K562 (cell line): ENCODE data around the gene ATP10B.

Experiments used
- NFE2L1 ChIP-seq: fragments of 450-650 bp; IDR thresholded peaks from 2 replicates; pipeline ENCODE4 v1.6.1; 2016; ENCODE audit warnings: missing genetic modification characterization, low read depth, mild to moderate bottlenecking, missing compliant biosample characterization, moderate library complexity, borderline replicate concordance
- PHF20 ChIP-seq: fragments of 450-650 bp; IDR thresholded peaks from 2 replicates; pipeline ENCODE4 v1.6.1; 2018; ENCODE audit not compliant: partially characterized antibody
- USF2 ChIP-seq: sonication (generic); formaldehyde crosslinking; IDR thresholded peaks from 2 replicates; pipeline ENCODE4 v1.5.0; 2020; ENCODE audit warnings: missing genetic modification reagents
- TF ChIP-seq, protein P1 (sequence below): fragments of 250-450 bp; sonication (Bioruptor Pico); IDR thresholded peaks from 2 replicates; pipeline ENCODE4 v1.8.0; 2021; ENCODE audit warnings: moderate library complexity, mild to moderate bottlenecking, inconsistent platforms
- TF ChIP-seq, protein P2 (sequence below), 3 experiments: IDR thresholded peaks in 2 of 3; conservative IDR thresholded peaks in 1 of 3; 2 replicates each; pipeline ENCODE4 v1.5.1; 2011 to 2012; ENCODE audit warnings: low read length in 3 of 3, mild to moderate bottlenecking in 3 of 3, control low read depth in 2 of 3, improper control_type of control experiment in 1 of 3, inconsistent platforms in 1 of 3, low read depth in 1 of 3, mixed read lengths in 1 of 3, moderate library complexity in 1 of 3; ENCODE audit not compliant: insufficient read depth in 2 of 3

GRCh38 chr5:160620401-160620800, 231.6 kb downstream of the ATP10B start:
- TF ChIP-seq NFE2L1: no peak
- no peak for TF ChIP-seq USF2 (CRISPR knock-in tag)
- TF ChIP-seq, protein P1, sequence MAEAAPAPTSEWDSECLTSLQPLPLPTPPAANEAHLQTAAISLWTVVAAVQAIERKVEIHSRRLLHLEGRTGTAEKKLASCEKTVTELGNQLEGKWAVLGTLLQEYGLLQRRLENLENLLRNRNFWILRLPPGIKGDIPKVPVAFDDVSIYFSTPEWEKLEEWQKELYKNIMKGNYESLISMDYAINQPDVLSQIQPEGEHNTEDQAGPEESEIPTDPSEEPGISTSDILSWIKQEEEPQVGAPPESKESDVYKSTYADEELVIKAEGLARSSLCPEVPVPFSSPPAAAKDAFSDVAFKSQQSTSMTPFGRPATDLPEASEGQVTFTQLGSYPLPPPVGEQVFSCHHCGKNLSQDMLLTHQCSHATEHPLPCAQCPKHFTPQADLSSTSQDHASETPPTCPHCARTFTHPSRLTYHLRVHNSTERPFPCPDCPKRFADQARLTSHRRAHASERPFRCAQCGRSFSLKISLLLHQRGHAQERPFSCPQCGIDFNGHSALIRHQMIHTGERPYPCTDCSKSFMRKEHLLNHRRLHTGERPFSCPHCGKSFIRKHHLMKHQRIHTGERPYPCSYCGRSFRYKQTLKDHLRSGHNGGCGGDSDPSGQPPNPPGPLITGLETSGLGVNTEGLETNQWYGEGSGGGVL (CRISPR knock-in tag): no peak
- TF ChIP-seq PHF20: no peak
- TF ChIP-seq, protein P2, sequence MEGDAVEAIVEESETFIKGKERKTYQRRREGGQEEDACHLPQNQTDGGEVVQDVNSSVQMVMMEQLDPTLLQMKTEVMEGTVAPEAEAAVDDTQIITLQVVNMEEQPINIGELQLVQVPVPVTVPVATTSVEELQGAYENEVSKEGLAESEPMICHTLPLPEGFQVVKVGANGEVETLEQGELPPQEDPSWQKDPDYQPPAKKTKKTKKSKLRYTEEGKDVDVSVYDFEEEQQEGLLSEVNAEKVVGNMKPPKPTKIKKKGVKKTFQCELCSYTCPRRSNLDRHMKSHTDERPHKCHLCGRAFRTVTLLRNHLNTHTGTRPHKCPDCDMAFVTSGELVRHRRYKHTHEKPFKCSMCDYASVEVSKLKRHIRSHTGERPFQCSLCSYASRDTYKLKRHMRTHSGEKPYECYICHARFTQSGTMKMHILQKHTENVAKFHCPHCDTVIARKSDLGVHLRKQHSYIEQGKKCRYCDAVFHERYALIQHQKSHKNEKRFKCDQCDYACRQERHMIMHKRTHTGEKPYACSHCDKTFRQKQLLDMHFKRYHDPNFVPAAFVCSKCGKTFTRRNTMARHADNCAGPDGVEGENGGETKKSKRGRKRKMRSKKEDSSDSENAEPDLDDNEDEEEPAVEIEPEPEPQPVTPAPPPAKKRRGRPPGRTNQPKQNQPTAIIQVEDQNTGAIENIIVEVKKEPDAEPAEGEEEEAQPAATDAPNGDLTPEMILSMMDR (IDR thresholded peaks at IDR 0.05 in 2 of 3, conservative IDR thresholded peaks at IDR 0.05 in 1 of 3; ENCODE audit: insufficient read depth in 2 of 3, low read depth in 1 of 3, low read length in 3 of 3): no peak
